Subcutaneous abdominal adipose tissue (tissue), 5 donors: ENCODE data around the gene MOV10.
A peak's percentile ranks its signal among the peaks of the same experiment; 100 is the strongest.

Experiments used
- H3K27ac ChIP-seq: one replicate; pipeline ENCODE4 v1.7.0; 2013; ENCODE audit warnings: low read depth, mild to moderate bottlenecking, inconsistent platforms, low read length, moderate library complexity
- H3K27me3 ChIP-seq, 5 donors: one replicate each; pipeline ENCODE4 v1.7.0; 2013; ENCODE audit warnings: low read length in 5 of 5, inconsistent platforms in 1 of 5; ENCODE audit not compliant: control insufficient read depth in 5 of 5, insufficient read depth in 4 of 5
- H3K36me3 ChIP-seq, 5 donors: one replicate each; pipeline ENCODE4 v1.7.0; 2013; ENCODE audit warnings: low read length in 5 of 5; ENCODE audit not compliant: control insufficient read depth in 5 of 5, insufficient read depth in 5 of 5
- H3K4me1 ChIP-seq, 5 donors: one replicate each; pipeline ENCODE4 v1.7.0; 2013; ENCODE audit warnings: low read length in 5 of 5, mild to moderate bottlenecking in 3 of 5, moderate library complexity in 1 of 5; ENCODE audit not compliant: control insufficient read depth in 5 of 5, insufficient read depth in 5 of 5
- H3K4me3 ChIP-seq, 5 donors: one replicate each; pipeline ENCODE4 v1.7.0; 2013; ENCODE audit warnings: low read length in 5 of 5, low read depth in 1 of 5
- H3K9ac ChIP-seq, 5 donors: one replicate each; pipeline ENCODE4 v1.7.0; 2013; ENCODE audit warnings: low read length in 5 of 5, mild to moderate bottlenecking in 4 of 5, moderate library complexity in 3 of 5
- H3K9me3 ChIP-seq, 5 donors: one replicate each; pipeline ENCODE4 v1.7.0; 2013; ENCODE audit warnings: low read length in 5 of 5; ENCODE audit not compliant: control insufficient read depth in 5 of 5
- donor health status: healthy.
- donor health status: healthy.
- donor health status: healthy.
- donor health status: healthy.
- donor health status: healthy.

The MOV10 gene

GRCh38 chr1:112672842-112673241, 1.6 kb upstream of the MOV10 start:
- H3K36me3 ChIP-seq = peaks cover 23 to 40% (median 34%) of the 10 kb centered on the region in 5 donors
- no peaks in the 10 kb centered on the region for H3K9me3 ChIP-seq
- peaks cover 0 to 29% (median 22%) of the 10 kb centered on the region in 5 donors for H3K4me1 ChIP-seq
- H3K4me3 ChIP-seq = no peak overlapping the region
- no peaks in the 10 kb centered on the region for H3K27me3 ChIP-seq
- no peak overlapping the region for H3K27ac ChIP-seq
- H3K9ac ChIP-seq = no peak overlapping the region

GRCh38 chr1:112673592-112674439, 643 bp upstream of the MOV10 start:
- peak overlapping the region; percentile 86 for H3K27ac ChIP-seq
- H3K4me3 ChIP-seq = peak overlapping the region; percentile 90 to 95 (median 93)
- H3K4me1 ChIP-seq = peaks cover 0 to 29% (median 22%) of the 10 kb centered on the region in 5 donors

DNA sequence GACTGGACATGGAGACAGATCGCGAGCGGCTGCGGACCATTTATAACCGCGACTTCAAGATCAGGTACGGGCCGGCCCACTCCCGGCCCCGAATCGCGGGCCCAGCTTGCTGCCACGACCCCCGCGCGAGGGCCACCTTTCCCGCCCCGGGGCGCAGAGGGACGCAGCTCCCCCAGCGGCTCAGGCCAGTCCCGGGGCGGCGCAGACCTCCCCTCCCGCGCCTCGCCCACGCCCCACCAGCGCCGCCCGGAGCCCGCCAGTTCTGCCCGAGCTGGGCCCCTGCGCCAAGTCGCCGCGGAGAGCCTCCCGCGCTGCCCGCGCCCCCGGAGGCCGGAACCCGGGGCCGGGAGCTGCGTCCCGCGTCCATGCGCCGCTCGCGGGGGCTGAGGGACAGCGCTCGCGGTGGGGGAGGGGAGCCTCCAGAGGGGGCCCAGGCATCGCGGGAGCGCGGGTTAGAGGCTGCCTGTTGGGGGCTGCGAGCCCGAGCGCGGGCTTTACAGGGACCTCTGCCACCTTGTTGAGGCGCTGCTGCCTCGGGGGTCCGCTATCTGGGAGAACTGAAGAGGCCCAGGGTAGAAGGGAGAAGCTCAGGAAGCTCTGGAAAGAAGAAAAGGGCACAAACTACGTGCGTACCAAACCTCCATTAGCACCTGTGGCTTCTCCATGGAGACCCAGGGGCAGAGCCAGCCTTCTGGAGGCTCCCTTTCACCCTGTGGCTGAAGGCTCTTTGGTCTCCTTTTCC, 698 bp downstream of the MOV10 start:
- Histone ChIP-seq H3K4me1 (peaks cover 0 to 29% (median 22%) of the 10 kb centered on the region in 5 donors), H3K9me3 (no peaks in the 10 kb centered on the region), H3K36me3 (peaks cover 8 to 18% (median 14%) of the 10 kb centered on the region in 5 donors), H3K9ac (peak overlapping the region; percentile 6 to 94 (median 87)), H3K27me3 (no peaks in the 10 kb centered on the region), H3K4me3 (peak overlapping the region; percentile 90 to 95 (median 93)), H3K27ac (peak overlapping the region; percentile 86)

More at GRCh38 chr1:112673592-112674439, 643 bp upstream of the MOV10 start:
- no peaks in the 10 kb centered on the region for H3K27me3 ChIP-seq
- peak overlapping the region; percentile 81 to 94 (median 85) for H3K9ac ChIP-seq
- peaks cover 16 to 31% (median 27%) of the 10 kb centered on the region in 5 donors for H3K36me3 ChIP-seq
- H3K9me3 ChIP-seq = no peaks in the 10 kb centered on the region

GRCh38 chr1:112675728-112676381, 1.4 kb downstream of the MOV10 start:
- Histone ChIP-seq H3K9ac (peak overlapping the region; percentile 6 to 94 (median 87)), H3K4me3 (peak overlapping the region; percentile 83 to 95 (median 92)), H3K27ac (peak overlapping the region; percentile 86), H3K9me3 (no peaks in the 10 kb centered on the region), H3K36me3 (peaks cover 4 to 11% (median 9%) of the 10 kb centered on the region in 5 donors), H3K4me1 (peaks cover 0 to 29% (median 22%) of the 10 kb centered on the region in 5 donors), H3K27me3 (no peaks in the 10 kb centered on the region)

- Histone ChIP-seq H3K27ac (no peak overlapping the region), H3K4me3 (no peak overlapping the region), H3K9me3 (no peaks in the 10 kb centered on the region), H3K9ac (no peak overlapping the region), H3K27me3 (no peaks in the 10 kb centered on the region), H3K4me1 (peaks cover 0 to 29% (median 22%) of the 10 kb centered on the region in 5 donors), H3K36me3 (peaks cover 3 to 5% (median 4%) of the 10 kb centered on the region in 5 donors)
Measured at GRCh38 chr1:112676543-112676942, 2.1 kb downstream of the MOV10 start.

DNA sequence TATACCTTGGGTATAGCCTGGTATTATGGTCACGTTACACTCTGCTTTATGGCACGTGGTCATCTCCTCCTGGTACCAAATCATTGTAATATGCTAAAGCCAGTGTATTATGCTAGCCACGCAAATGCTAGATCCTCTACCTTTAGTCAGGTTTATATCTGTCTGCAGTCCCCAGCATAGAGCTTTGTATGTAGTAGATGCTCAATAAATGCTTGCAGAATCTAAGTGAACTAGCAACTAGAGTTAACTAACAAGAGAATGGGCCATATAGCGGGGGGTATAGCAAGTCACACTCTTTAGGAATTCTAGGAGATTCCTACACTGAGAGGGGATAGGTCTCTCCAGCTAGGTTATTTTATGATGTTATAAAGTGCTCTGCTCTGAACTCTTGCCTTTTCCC, 3.0 kb downstream of the MOV10 start:
- Histone ChIP-seq H3K27me3 (no peaks in the 10 kb centered on the region), H3K27ac (no peak overlapping the region), H3K9ac (no peak overlapping the region)

DNA sequence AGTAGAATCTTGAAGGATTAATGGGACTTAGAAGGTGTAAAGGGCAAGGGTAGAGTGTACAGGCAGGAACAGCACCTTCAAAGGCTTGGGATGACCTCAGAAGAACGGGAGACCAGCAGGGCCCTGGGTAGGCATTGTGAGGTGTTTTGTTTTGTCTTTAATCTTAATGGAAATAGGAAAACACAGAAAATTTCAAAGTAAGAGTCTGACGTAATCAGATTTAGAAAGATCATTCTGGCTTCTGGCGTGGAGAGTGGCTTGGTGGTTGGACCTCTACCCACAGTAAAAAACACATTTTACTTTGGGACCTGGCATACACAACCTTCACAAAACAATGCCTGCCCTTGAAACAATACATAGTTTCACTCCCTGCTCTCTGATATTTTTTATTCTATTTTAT, 4.1 kb downstream of the MOV10 start:
- H3K27ac ChIP-seq = no peak overlapping the region
- no peaks in the 10 kb centered on the region for H3K27me3 ChIP-seq
- H3K36me3 ChIP-seq = no peaks in the 10 kb centered on the region
- no peak overlapping the region for H3K9ac ChIP-seq
- no peak overlapping the region for H3K4me3 ChIP-seq
- no peaks in the 10 kb centered on the region for H3K9me3 ChIP-seq
- H3K4me1 ChIP-seq = peaks cover 0 to 25% (median 18%) of the 10 kb centered on the region in 5 donors

More for the DNA sequence above, 3.0 kb downstream of the MOV10 start:
- Histone ChIP-seq H3K9me3 (no peaks in the 10 kb centered on the region), H3K36me3 (no peaks in the 10 kb centered on the region), H3K4me3 (no peak overlapping the region), H3K4me1 (peaks cover 0 to 29% (median 22%) of the 10 kb centered on the region in 5 donors)

DNA sequence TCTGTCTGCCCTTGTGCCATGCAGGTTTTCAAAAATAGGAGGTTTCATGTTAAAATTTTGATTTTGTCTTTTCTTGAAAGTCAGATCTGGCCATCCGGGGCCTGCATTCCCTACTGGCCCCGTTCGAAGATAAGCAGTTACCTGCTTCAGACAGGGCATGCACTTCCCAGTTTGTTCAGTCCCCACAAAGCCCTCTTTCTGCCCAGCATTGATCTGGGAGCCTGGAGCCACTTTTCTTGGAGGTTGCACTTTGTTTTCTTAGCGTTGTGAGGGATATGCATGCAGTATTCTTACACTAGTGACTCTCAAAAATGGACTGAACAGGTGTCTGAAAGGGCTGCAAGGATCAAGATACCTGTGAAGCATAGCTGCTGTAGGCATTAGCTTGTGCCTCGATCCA, 11.5 kb downstream of the MOV10 start:
- Histone ChIP-seq H3K4me3 (no peak overlapping the region), H3K36me3 (peaks cover 0 to 29% (median 11%) of the 10 kb centered on the region in 5 donors)

DNA sequence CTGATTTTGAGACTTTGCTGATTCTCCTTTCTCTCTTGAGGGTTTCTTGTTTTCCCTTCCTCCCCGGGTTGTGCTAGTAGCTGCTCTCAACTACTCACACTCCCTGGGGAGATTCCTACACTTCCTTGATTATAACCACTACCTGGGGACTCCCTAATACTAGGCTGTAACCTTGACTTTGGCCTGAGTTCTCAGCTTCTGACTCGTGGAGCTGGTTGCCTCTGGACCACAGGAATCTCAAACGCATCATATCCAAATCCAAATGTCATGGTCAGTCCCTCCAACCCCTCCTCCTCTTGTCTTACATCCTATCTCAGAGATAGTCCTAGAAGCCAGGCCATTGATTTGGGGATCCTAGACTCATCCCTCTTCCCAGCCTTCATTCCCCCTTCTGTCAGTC, 12.0 kb downstream of the MOV10 start:
- H3K27me3 ChIP-seq = no peaks in the 10 kb centered on the region
- no peak overlapping the region for H3K9ac ChIP-seq
- H3K27ac ChIP-seq = no peak overlapping the region
- peaks cover 0 to 33% (median 12%) of the 10 kb centered on the region in 5 donors for H3K36me3 ChIP-seq
- H3K4me1 ChIP-seq = peaks cover 0 to 4% (median 0%) of the 10 kb centered on the region in 5 donors
- H3K9me3 ChIP-seq = no peaks in the 10 kb centered on the region
- no peak overlapping the region for H3K4me3 ChIP-seq

More for the DNA sequence above, 11.5 kb downstream of the MOV10 start:
- no peaks in the 10 kb centered on the region for H3K9me3 ChIP-seq
- no peak overlapping the region for H3K27ac ChIP-seq
- no peaks in the 10 kb centered on the region for H3K27me3 ChIP-seq
- H3K4me1 ChIP-seq = peaks cover 0 to 4% (median 0%) of the 10 kb centered on the region in 5 donors
- no peak overlapping the region for H3K9ac ChIP-seq
